ENCODE measurements around the gene ACVR2A.

- TF ChIP-seq EZH2 (IDR thresholded peaks at IDR 0.05) (no peak), CTCF (IDR thresholded peaks at IDR 0.05) (no peak), EZH2phosphoT487 (IDR thresholded peaks at IDR 0.05) (no peak)
These were observed 35.0 kb downstream of the ACVR2A start for GRCh38 chr2:147879846-147880245.

All from neural progenitor cell (in vitro differentiated cells).